GM12801 (cell line): Measurements from ENCODE around the gene SLC6A7.

Experiments used
- CTCF ChIP-seq: IDR thresholded peaks from one replicate; pipeline ENCODE4 v1.5.1; 2011; ENCODE audit warnings: control low read depth; ENCODE audit not compliant: insufficient read length; ENCODE audit errors: extremely low read depth

Gene SLC6A7

GRCh38 chr5:150209099-150209635 is 19.3 kb downstream of the SLC6A7 start:
- no peak for TF ChIP-seq CTCF

GRCh38 chr5:150210644-150211043 is 20.8 kb downstream of the SLC6A7 start:
- no peak for TF ChIP-seq CTCF

- TF ChIP-seq CTCF = no peak
Observed at GRCh38 chr5:150211156-150212030, 21.5 kb downstream of the SLC6A7 start.

- no peak for TF ChIP-seq CTCF
Observed at GRCh38 chr5:150213530-150213929, 23.7 kb downstream of the SLC6A7 start.

GRCh38 chr5:150214289-150214688 is 24.4 kb downstream of the SLC6A7 start:
- TF ChIP-seq CTCF = no peak

- TF ChIP-seq CTCF = no peak
Observed at GRCh38 chr5:150215979-150216944, 26.4 kb downstream of the SLC6A7 start.

- no peak for TF ChIP-seq CTCF
Observed at GRCh38 chr5:150217038-150217437, 27.2 kb downstream of the SLC6A7 start.
